SK-N-SH treated with all-trans-retinoic acid at 6 μM for 48 hours (cell line): ENCODE measurements around the gene PRM1.

ENCODE experiments used
- CSRNP3 ChIP-seq: fragments of 250-450 bp; sonication (Bioruptor Pico); IDR thresholded peaks from 2 replicates; pipeline ENCODE4 v1.5.1; 2021; ENCODE audit warnings: mild to moderate bottlenecking, moderate library complexity
- SNAI2 ChIP-seq: fragments of 250-450 bp; sonication (Bioruptor Pico); IDR thresholded peaks from 2 replicates; pipeline ENCODE4 v1.5.0; 2020; ENCODE audit warnings: mild to moderate bottlenecking, moderate library complexity
- ZFP30 ChIP-seq: fragments of 450-650 bp; formaldehyde crosslinking; IDR thresholded peaks from 2 replicates; pipeline ENCODE4 v1.5.0; 2022; ENCODE audit warnings: mild to moderate bottlenecking, moderate library complexity
- ZNF8 ChIP-seq: fragments of 450-650 bp; formaldehyde crosslinking; IDR thresholded peaks from 2 replicates; pipeline ENCODE4 v1.5.0; 2020; ENCODE audit warnings: mild to moderate bottlenecking, moderate library complexity

DNA sequence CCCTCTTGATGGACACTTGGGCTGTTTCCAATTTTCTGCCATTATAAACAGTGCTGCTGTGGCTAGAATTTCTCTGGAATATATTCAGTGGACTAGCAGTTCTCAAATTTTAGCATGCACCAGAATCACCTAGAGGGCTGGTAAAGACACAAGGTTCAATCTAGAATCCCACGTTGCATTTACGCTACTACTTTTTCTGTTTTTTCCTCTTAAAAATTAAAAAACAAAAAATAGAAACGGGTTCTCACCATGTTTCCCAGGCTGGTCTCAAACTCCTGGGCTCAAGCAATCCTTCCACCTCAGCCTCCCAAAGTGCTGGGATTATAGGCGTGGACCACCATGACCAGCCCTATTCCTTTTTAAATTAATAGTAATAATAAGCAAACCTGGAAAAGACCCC is 14.5 kb upstream of the PRM1 start:
- TF ChIP-seq SNAI2 (CRISPR knock-in tag) (no peak), CSRNP3 (no peak), ZFP30 (CRISPR knock-in tag) (no peak), ZNF8 (CRISPR knock-in tag) (no peak)
